DOHH2 (cell line): ENCODE results near the gene B3GNT9.

Experiments used
- CTCF ChIP-seq: fragments of 200-600 bp; sonication (generic); IDR thresholded peaks from one replicate; pipeline ENCODE4 v1.5.1; 2014; ENCODE audit warnings: antibody characterized with exemption, mild to moderate bottlenecking, low read depth, low read length; ENCODE audit not compliant: poor library complexity, severe bottlenecking
- EZH2phosphoT487 ChIP-seq: fragments of 200-600 bp; sonication (generic); IDR thresholded peaks from 2 replicates; pipeline ENCODE4 v1.6.1; 2017; ENCODE audit warnings: borderline replicate concordance, mild to moderate bottlenecking, antibody characterized with exemption, low read length, moderate library complexity, mixed read lengths

GRCh38 chr16:67164599-67165061, 13.8 kb upstream of the B3GNT9 start, which contains the start of gene HSF4:
- TF ChIP-seq CTCF (no peak), EZH2phosphoT487 (no peak; the same call in 1 of the 2 replicates)
